WTC11 (cell line): ENCODE data around the gene TWIST2.

ENCODE experiments used
- CREM ChIP-seq: sonication (generic); formaldehyde crosslinking; IDR thresholded peaks from 2 replicates; pipeline ENCODE4 v1.8.1; 2022; ENCODE audit warnings: mild to moderate bottlenecking, missing genetic modification reagents, moderate library complexity
- ESRRA ChIP-seq: sonication (generic); formaldehyde crosslinking; IDR thresholded peaks from 2 replicates; pipeline ENCODE4 v1.8.1; 2022; ENCODE audit warnings: mild to moderate bottlenecking, missing genetic modification reagents, borderline replicate concordance
- NFE2L1 ChIP-seq: sonication (generic); formaldehyde crosslinking; IDR thresholded peaks from 2 replicates; pipeline ENCODE4 v1.8.1; 2023; ENCODE audit warnings: missing genetic modification reagents
- NR3C1 ChIP-seq: sonication (generic); formaldehyde crosslinking; conservative IDR thresholded peaks from 2 replicates; pipeline ENCODE4 v1.8.1; 2023; ENCODE audit warnings: low read depth, mild to moderate bottlenecking, missing genetic modification reagents
- RELA ChIP-seq: sonication (generic); formaldehyde crosslinking; IDR thresholded peaks from 2 replicates; pipeline ENCODE4 v1.8.1; 2022; ENCODE audit warnings: missing genetic modification reagents, mild to moderate bottlenecking, borderline replicate concordance
- SOX15 ChIP-seq: fragments of 250-450 bp; sonication (Bioruptor Pico); IDR thresholded peaks from 2 replicates; pipeline ENCODE4 v1.9.0; 2021; ENCODE audit warnings: mild to moderate bottlenecking
- TCF7 ChIP-seq: sonication (generic); formaldehyde crosslinking; IDR thresholded peaks from 2 replicates; pipeline ENCODE4 v1.8.0; 2022; ENCODE audit warnings: mild to moderate bottlenecking, low read depth, missing genetic modification reagents, moderate library complexity
- ZNF121 ChIP-seq: sonication (generic); formaldehyde crosslinking; IDR thresholded peaks from 2 replicates; pipeline ENCODE4 v1.8.0; 2023; ENCODE audit warnings: missing genetic modification reagents
- TF ChIP-seq, protein P1 (sequence below): fragments of 200-600 bp; IDR thresholded peaks from 2 replicates; pipeline ENCODE4 v1.8.0; 2022; ENCODE audit warnings: antibody characterized with exemption
- TF ChIP-seq, protein P2 (sequence below): sonication (generic); formaldehyde crosslinking; IDR thresholded peaks from 2 replicates; pipeline ENCODE4 v1.8.1; 2022; ENCODE audit warnings: low read depth, missing genetic modification reagents, borderline replicate concordance
- TF ChIP-seq, protein P3 (sequence below): sonication (generic); formaldehyde crosslinking; IDR thresholded peaks from 2 replicates; pipeline ENCODE4 v1.8.0; 2022; ENCODE audit warnings: mild to moderate bottlenecking, missing genetic modification reagents

DNA sequence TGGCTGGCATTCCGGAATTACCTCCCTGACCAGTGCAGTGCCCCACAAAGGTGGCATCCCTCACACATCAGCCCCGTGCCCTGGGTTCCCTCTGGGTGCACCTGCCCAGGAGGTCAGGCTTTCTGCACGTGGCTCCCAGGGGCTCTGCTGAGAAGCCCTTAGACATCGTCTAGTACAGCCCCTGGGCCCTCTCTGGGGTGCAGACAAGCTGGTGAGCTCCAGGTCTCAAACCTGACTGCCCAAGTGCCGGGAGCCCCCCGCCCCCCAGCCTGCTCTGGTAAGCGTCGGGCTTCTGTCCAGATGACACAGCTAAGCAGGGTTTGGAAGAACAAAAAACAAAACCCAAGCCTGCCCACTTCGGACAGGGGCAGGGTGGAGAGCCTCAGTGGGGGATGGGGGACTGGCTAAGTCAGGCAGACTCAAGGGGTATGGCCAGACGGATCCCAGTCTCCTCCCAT, 20.2 kb downstream of the TWIST2 start:
- TF ChIP-seq ZNF121 (CRISPR knock-in tag) (no peak), SOX15 (CRISPR knock-in tag) (no peak), CREM (CRISPR knock-in tag) (no peak), RELA (CRISPR knock-in tag) (no peak), NFE2L1 (CRISPR knock-in tag) (no peak), ESRRA (CRISPR knock-in tag) (no peak), TCF7 (CRISPR knock-in tag) (no peak), NR3C1 (CRISPR knock-in tag) (no peak)
- TF ChIP-seq, protein P1, sequence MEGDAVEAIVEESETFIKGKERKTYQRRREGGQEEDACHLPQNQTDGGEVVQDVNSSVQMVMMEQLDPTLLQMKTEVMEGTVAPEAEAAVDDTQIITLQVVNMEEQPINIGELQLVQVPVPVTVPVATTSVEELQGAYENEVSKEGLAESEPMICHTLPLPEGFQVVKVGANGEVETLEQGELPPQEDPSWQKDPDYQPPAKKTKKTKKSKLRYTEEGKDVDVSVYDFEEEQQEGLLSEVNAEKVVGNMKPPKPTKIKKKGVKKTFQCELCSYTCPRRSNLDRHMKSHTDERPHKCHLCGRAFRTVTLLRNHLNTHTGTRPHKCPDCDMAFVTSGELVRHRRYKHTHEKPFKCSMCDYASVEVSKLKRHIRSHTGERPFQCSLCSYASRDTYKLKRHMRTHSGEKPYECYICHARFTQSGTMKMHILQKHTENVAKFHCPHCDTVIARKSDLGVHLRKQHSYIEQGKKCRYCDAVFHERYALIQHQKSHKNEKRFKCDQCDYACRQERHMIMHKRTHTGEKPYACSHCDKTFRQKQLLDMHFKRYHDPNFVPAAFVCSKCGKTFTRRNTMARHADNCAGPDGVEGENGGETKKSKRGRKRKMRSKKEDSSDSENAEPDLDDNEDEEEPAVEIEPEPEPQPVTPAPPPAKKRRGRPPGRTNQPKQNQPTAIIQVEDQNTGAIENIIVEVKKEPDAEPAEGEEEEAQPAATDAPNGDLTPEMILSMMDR = no peak
- TF ChIP-seq, protein P2, sequence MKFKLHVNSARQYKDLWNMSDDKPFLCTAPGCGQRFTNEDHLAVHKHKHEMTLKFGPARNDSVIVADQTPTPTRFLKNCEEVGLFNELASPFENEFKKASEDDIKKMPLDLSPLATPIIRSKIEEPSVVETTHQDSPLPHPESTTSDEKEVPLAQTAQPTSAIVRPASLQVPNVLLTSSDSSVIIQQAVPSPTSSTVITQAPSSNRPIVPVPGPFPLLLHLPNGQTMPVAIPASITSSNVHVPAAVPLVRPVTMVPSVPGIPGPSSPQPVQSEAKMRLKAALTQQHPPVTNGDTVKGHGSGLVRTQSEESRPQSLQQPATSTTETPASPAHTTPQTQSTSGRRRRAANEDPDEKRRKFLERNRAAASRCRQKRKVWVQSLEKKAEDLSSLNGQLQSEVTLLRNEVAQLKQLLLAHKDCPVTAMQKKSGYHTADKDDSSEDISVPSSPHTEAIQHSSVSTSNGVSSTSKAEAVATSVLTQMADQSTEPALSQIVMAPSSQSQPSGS (CRISPR knock-in tag) = no peak
- TF ChIP-seq, protein P3, sequence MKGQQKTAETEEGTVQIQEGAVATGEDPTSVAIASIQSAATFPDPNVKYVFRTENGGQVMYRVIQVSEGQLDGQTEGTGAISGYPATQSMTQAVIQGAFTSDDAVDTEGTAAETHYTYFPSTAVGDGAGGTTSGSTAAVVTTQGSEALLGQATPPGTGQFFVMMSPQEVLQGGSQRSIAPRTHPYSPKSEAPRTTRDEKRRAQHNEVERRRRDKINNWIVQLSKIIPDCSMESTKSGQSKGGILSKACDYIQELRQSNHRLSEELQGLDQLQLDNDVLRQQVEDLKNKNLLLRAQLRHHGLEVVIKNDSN (CRISPR knock-in tag) = no peak
